NOMO-1 (cell line): Measurements from ENCODE around the gene TNFRSF19.
"Not testable (repeated sequence)": the region's sequence is repeated elsewhere in the genome, so short reads cannot be mapped to it uniquely, and the experiment has no call there.

ENCODE experiments used
- DNase-seq, 2 experiments: peaks; one replicate each; lab custom pipeline; 2025; ENCODE audit not compliant: unreplicated experiment in 2 of 2; lab: John Stamatoyannopoulos, UW

TNFRSF19 gene

DNA sequence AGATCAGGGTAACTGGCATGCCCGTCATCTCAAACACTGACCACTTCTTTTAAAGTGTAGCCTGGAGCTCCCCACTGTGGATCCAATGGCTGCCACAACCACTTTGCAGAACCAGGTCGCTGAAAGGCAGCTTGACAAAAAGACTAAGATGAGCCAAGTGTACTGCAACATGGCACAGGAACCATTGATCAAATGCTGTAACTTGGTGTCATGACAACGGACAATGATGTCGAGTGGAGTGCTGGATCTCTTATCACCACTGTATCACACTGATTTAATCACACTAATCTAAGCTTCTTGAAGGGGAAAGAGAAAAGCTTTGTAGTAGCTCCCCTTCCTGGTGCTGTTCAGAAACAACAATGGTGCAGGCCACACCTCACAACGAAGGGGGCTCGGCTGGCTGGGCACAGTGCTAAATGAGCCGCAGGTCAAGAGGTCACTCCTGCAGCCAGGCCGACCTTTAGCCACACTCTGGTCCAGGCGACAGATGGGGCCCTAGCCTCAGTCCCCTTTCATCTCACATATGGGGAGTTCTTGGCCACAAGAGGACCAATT lies 2.2 kb upstream of the TNFRSF19 start:
- no peak for DNase-seq

DNA sequence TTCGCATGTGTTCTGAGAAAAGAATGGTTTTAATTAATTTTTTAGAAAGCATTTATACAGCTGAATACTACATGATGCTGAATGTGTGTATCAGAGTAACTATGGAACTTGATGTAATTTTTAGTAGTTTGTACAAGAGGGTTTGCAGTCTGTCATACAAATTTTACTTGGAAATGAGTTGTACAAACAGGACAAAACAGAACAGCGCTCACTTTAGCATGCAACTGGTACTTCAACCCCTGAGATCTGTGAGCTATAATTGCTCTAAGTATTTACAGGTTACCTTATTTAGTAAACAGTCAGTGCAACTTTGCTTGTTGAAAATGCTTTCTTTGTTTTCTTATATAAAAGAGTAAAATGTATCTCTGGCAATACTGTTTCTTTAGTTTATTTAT lies 706 bp downstream of the TNFRSF19 start:
- no peak for DNase-seq

DNA sequence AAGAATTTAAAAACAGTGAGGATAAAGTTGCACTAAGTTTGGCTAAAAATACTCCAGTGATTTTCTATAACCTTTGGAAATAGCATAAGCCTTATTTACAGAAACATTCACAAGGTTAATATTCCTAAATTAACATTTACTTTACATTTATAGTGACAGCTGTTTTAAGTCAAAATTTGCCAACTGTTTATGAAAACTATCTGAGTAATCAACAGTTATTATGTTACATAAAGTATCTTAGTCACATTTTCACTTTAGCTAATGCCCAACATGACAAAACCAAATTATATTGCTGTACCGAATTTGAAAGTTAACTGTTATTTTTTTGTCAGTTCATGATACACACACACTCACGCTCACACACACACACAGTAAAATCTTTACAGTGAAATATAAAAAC lies 1.2 kb downstream of the TNFRSF19 start:
- no peak for DNase-seq

DNA sequence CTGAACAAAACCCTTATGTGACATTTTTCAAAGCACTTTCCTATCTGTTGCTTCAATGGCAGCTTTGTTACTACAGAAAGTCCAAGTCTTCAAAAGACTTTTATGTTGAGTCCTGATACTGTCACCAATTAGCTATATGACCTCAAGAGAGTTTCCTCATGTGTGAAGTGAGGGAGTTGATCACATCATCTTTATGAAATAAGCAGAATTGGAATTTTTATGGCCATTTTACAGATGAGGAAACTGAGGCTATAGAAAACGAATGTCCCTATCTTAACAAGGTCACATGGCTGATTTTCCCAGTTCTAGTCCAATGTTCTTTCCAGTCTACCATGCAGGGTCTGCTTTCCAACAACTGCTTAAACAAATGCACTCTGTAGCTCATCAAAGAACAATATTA lies 2.6 kb downstream of the TNFRSF19 start:
- no peak for DNase-seq

DNA sequence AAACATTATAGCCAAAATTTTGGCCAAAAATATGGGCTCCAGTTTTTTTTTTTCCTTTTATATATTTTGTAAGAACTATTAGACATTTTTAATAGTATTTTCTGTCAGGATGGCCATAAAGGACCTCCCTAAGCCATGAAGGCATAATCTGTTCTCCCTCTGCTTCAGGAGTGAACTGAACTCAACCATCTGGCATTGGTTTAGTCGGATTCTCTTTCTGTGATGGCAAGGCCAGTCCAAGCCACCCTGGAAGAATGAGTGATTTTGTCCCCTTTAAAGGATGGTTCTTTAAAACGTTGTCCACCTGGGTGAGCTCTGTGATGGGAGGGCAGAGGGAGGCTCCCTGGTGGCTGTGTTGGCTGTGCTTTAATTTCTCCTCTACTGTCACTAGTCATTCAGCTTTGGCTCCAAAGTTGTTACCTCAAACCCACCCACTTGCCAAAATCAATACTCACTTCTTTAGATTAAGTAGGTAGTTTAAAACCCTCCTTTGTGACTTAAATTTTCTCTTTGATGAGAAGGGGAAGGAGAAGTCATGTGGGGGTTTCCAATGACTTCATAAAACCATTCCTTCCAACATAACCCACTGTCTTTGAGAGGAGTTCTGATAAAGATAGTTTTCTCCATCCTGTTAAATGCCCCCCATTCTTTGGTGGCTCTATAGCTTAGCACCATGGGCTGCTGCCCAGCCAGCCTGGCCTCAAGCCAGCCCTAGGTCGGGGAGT lies 4.4 kb downstream of the TNFRSF19 start:
- no peak for DNase-seq

DNA sequence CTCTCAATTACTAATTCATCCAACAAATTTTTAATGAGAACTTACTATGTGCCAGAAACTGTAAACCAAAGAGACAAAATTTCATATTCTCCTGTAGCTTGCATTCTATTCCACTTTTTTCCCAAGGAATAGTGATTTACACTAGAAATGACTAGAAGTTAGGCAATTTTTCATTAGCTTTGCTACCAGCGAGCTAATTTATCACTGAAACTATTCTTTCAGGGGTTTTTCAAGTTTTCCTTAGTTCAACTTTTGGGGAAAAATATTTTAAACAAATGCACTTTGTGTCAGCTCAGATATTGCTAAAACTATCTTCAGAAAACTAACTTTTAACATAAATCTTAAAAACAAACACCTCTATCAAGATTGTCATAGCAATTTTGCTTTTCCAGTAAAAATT lies 5.4 kb downstream of the TNFRSF19 start:
- DNase-seq, result no peak

DNA sequence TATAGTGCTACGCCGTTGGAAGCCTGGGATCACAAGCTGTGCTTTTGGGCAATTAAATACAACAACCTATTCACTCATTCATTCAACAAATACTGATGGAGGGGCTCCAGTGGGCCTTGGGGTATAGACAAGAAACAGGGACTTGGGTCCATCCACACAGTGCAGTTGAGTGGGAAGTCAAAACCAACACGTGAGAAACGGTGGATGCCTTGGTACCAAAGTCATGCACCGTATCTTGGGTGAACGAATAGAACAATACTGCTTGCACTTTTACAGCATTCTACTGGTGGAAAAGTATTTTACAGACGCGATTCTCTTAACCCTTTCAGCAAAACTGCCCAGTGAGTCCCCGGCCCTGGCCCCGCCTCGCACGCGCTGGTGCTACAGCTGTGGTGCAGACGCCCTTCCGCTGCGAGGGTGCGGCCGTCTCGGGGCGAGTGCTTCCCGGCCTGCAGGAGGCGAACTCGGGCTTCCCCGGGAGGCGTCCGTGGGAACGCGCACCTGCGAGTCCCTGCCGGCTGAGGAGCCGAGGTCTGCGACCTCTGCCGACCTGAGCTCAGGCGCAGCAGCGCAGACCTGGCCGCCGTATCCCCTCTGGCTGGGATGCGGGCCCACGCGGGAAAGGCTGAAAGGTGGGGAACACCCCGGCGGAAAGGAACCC lies 8.3 kb downstream of the TNFRSF19 start:
- peak; percentile 52 to 57 for DNase-seq

DNA sequence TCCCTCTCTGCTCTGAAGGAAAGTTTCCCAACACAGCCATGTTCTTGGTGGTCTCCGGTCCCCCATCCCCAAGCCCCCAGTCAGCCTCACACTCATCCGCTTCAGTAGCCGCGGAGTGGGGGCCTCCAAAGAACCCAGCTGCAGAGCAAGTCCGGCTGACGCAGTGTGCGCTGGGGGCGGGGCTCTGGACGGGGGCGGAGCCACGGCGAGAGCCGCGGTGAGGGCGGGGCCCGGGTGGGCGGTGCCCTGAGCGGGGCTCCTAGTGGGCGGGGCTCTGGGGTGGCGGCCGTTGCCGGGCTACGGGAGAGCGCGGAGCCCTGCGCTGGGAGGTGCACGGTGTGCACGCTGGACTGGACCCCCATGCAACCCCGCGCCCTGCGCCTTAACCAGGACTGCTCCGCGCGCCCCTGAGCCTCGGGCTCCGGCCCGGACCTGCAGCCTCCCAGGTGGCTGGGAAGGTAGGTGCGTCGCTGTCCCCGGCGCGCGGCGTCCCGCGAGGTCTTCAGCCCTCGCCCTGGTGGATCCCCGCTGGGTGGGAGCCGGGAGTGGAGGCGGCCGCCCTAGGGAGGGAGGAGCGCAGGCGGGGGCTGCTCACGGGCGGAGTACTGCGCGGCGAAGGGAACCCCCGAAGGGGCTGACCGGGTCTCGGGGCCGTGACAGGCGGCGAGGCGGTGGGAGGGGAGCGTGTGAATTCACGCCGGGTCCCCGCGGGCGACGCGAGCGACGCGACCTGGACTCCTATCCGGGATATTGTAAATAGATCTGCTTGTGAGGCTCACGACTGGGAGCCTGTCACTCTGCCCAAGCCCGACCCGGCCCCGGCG lies 9.1 kb downstream of the TNFRSF19 start:
- peak; percentile 69 to 71 for DNase-seq

DNA sequence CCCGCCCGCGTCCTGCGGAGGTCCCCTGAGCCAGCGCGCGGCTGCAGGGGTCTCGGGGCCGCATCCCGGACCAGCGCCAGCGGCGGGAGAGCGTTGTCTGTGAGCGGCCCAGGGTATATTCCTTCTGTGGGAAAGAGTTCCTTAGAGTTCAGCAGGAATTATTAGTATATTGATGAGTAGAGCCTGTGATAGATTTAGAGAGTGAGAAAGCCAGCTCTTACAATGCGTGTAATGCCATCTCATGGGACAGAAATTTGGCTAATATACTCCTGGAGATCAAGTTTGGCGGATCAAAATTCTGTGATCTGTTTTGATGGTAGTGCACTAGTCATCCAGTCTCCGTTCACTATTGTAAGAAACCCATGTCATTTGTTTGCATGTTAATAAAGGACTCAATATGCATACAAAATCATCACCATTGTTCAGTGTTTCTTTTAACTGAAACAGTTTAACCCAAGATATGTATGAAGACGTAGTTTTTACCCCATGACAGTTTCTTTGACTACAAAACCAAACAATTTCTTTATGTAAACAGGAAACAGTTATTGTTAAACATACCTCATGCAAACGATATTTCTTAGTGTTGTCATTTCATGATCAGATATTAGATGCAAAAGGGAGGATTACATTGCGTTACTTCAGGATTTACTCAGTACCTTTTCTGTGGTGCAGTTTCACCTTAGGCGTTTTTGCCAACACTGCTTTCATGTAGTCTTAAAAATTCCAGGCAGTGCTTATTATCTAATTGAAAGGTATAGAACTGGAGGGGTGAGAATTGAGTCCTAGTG lies 9.9 kb downstream of the TNFRSF19 start:
- DNase-seq, result no peak

DNA sequence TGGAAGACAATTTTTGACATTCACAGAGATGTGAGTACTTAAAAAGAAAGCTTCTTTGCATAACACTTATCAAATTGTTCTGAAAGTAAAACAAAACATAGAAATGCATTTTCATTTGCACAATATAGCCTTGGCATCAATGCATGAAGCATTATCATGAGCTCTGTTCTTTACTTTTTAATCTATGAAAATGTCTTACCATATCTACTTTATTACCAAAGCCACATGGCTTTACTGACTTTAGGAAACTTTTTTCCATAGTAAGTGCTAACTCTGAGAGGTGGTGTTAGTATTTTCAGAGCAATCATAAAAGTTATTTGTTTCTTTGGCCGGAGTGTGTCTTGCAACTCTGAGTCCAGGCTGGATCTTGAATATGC lies 10.5 kb downstream of the TNFRSF19 start:
- no peak for DNase-seq

DNA sequence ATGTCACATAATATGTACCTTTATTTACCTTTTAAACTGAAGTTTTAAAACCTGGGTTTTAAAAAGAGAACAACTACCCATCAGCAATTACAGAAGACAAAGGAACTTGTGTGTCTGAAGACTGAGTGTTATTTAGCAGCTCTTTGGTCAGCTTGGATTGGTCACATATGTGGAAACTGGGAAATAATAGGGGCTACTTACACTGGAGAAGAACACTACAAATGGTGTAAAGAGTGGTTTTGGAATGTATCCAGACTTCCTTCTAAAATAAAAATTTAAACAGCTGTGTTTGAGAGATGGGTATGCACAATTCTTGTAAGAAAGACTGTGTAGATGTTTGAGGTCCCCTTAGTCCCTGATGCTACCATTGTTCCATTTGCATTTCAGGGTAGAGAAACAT lies 13.3 kb downstream of the TNFRSF19 start:
- DNase-seq, result no peak

DNA sequence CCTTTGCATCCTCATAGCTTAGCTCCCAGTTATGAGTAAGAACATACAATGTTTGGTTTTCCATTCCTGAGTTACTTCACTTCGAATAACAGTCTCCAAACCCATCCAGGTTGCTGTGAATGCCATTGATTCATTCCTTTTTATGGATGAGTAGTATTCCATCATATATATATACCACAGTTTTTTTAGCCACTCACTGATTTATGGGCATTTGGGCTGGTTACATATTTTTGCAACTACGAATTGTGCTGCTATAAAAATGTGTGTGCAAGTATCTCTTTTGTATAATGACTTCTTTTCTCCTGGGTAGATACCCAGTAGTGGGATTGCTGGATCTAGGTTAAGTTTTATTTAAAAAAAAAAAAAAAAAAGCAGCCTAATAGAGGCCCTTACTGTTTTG lies 14.1 kb downstream of the TNFRSF19 start:
- no peak for DNase-seq

DNA sequence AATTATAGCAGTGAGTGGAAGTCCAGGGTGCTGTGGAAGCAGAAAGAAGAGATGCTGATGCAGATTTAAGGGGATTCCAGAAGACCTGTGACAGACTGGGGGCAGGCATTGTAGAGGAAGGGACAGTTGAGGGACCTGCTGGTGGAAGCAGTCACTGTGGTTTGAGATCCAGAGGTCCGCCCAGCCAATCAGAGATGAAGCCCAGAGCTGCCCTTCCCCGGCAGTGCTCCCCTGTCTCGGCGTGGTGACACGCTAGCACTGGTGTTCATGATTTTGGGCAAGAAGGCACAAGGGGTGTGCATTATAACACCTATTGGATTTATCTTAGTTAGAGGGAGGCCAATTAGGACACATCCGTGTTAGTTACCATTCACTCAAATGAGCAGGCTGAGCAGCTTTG lies 16.1 kb downstream of the TNFRSF19 start:
- DNase-seq, result no peak

DNA sequence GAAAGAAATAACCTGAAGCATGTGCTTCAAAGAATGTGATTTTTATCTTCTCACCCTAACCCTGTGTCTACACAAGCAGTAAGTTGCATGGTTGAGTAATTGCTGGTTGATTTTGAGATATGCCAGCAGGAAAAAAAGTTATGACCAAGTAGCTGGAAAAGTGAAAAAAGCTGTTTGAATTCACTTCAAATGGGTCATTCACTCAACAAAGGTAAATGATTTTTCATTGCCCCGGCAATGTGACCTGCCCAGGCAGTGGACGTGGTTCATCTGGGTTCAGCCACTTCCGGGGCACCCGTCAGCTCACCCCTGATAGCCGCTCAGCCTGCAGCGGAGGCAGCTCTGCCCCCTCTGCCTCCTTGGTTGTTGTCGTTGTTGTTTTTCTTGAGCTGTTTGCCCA lies 18.5 kb downstream of the TNFRSF19 start:
- DNase-seq, result no peak

DNA sequence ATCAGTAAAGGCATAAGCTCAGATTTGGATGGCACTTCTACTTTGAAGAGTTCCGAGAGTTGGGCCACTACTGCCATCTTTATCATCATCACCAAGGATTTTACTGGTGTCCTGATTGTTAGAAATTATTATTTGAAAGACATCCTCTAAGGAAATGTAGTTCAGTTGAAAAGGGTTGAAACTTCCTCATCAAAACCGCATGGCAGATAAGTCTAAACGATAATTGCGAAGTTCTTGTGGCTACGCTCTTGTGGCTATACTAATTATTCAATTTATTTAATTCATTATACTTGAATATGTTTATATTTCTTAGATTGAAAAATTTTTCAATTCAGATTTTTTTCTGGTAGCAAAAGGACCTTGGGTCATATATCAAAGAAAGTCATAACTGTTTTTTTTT lies 22.4 kb downstream of the TNFRSF19 start:
- DNase-seq, result peak in 1 of 2 experiments; percentile 43

DNA sequence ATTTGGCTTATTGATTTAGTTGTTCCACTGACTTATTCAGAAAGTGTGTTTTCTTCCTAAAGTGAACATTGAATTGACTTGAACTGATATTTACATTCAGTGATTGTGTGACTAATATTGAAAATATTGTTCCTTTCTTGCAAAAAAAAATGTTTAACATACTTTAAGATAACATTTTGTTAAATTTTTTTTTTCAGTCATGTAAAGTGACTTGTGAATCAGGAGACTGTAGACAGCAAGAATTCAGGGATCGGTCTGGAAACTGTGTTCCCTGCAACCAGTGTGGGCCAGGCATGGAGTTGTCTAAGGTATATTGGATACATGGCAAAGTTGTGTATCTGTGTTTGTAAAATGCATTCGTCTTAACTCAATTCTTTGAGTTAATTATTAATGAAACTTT lies 22.9 kb downstream of the TNFRSF19 start:
- no peak for DNase-seq

DNA sequence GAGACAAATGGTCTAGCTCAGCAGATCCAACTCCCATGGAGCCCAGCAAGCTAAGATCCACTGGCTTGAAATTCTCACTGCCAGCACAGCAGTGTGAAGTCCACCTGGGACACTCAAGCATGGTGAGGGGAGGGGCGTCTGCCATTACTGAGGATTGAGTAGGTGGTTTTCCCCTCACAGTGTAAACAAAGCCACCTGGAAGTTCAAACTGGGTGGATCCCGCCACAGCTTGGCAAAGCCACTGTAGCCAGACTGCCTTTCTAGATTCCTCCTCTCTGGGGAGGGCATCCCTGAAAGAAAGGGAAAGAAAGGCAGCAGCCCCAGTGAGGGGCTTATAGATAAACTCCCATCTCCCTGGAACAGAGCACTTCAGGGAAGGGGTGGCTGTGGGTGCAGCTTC lies 24.1 kb downstream of the TNFRSF19 start:
- not testable (repeated sequence) for DNase-seq

DNA sequence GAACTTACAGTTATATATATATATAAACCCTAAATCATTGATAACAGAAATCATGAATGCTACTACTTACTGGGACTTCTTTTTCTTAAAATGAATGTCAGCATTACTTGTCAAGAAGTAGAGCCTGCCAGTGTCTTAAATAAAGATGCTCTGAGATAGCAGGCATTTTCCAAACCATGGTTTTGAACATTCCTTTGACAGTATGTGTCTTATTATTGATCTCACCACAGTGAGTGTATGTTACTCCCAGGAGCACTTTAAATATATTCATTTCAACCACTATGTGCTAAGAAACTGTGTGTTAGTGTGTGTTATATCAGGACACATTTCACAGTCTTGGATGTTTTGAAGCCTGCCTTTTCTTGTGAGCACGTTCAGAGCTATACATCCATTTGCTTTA lies 28.2 kb downstream of the TNFRSF19 start:
- no peak for DNase-seq

DNA sequence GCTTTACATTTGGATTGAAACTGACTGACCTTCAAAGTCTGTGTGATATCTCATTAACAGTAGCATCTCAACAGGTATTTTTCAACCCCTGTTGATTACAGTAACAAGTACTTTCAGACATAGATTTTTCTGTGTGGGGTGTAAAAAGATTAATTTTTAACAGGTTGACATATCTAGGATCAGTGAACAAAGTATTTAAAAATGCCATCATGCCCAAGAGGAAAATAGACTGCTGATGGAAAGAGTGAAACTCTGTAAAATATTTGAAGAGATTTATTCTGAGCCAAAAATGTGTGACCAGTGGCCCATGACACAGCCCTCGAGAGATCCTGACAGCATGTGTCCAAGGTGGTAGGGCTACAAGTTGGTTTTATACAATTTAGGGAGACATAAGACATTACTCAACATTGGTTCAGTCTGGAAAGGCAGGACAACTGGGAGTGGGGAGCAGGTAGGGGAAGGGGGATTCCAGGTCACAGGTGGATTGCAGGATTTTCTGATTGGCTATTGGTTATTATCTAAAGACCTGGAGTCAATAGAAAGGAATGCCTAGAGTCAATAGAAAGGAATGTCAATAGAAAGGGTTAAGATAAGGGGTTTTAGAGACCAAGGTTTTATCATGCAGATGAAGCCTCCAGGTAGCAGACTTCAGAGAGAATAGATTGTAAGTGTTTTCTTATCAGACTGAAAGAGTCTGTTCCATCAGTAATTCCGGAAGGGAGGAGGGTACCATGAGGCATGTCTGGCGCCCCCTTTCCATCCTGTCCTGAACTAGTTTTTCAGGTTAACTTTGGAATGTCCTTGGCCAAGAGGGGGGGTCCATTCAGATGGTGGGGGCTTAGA lies 29.1 kb downstream of the TNFRSF19 start:
- DNase-seq, result no peak

DNA sequence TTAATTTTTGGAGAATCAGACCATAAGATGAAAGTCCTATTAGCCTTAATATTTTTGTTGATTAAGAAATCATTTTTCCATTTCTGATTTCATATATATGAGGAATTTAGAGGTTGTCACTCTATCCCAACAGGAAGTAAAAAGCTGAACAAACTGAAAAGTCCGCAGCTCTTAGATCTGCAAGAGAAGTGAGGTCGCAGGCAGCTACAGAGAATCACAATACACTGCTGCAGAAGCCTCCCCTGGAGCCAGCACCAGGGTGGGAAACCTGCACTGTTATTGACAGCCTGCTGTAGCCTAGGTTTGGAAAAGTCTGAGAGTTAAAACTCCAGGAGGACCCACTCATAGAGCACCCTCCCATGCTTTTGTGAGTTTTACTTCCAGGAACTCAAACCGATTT lies 29.9 kb downstream of the TNFRSF19 start:
- DNase-seq, result no peak
